Measurements from ENCODE around the gene MALT1.

DNA sequence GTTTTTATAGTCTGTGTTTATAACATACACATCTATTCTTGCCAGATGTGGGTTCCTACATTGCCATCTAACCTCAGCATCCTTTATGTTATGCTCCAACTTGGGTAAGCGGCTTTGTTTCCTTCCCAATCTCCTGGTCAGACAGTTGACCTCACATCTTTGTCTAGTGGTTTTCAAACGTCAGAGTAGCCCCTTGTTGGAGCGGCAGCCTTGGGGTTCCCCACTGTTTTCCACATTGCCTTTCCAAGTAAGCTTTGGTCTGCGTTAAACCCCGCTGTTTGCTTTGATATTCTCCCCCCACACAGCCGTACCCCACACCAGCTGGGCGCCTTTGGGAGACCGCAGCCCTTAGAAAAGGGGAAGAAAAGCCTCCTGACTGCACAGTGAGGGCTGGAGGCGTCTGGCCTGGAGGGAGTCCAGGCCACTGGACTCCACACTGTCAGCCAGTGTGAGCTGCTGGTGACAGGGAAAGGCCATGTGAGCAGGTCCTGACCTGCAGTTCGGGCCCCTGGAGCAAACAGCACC lies 83.3 kb downstream of the MALT1 start:
- TF ChIP-seq, protein P1, sequence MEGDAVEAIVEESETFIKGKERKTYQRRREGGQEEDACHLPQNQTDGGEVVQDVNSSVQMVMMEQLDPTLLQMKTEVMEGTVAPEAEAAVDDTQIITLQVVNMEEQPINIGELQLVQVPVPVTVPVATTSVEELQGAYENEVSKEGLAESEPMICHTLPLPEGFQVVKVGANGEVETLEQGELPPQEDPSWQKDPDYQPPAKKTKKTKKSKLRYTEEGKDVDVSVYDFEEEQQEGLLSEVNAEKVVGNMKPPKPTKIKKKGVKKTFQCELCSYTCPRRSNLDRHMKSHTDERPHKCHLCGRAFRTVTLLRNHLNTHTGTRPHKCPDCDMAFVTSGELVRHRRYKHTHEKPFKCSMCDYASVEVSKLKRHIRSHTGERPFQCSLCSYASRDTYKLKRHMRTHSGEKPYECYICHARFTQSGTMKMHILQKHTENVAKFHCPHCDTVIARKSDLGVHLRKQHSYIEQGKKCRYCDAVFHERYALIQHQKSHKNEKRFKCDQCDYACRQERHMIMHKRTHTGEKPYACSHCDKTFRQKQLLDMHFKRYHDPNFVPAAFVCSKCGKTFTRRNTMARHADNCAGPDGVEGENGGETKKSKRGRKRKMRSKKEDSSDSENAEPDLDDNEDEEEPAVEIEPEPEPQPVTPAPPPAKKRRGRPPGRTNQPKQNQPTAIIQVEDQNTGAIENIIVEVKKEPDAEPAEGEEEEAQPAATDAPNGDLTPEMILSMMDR (IDR thresholded peaks at IDR 0.05; ENCODE audit: insufficient read depth, low read length, poor library complexity, severe bottlenecking): no peak
- TF ChIP-seq EZH2phosphoT487 (conservative IDR thresholded peaks at IDR 0.05; ENCODE audit: low read length): no peak

Measured in SU-DHL-6 (cell line).